Activated CD8-positive, alpha-beta memory T cell treated with anti-CD3 and anti-CD28 coated beads, Interleukin-2, amount 10 ng/mL, durations not matched to agents 7 days and 5 days (primary cell): ENCODE results near the gene REPIN1. TPM values are rescaled to one million over a fixed set of nuclear protein-coding genes. Genes with fewer than 3 reads are reported as not detected.

Source experiments
- ATAC-seq: fragments of 150-1000 bp; cut with Tn5 transposase; one replicate; pipeline ENCODE4 v1.10.0; 2021; ENCODE audit warnings: moderate library complexity
- CTCF ChIA-PET: fragments of 350-600 bp; sonication (Branson Sonifier 250); formaldehyde crosslinking; loops from one replicate; lab custom pipeline; 2021; ENCODE audit warnings: antibody characterized with exemption; lab: Charles Lee
- DNase-seq: peaks from one replicate; pipeline ENCODE4 v3.0.0-alpha.2; 2020
- H3K27ac Mint-ChIP-seq: one replicate; pipeline ENCODE4 v1.8.0; 2021; ENCODE audit warnings: mild to moderate bottlenecking, mixed read lengths
- H3K27me3 Mint-ChIP-seq: one replicate; pipeline ENCODE4 v1.8.0; 2021; ENCODE audit warnings: mixed read lengths
- H3K36me3 Mint-ChIP-seq: one replicate; pipeline ENCODE4 v1.8.0; 2021; ENCODE audit warnings: mild to moderate bottlenecking, mixed read lengths
- H3K4me1 Mint-ChIP-seq: one replicate; pipeline ENCODE4 v1.8.0; 2021; ENCODE audit warnings: mixed read lengths
- H3K4me3 Mint-ChIP-seq: one replicate; pipeline ENCODE4 v1.8.0; 2021; ENCODE audit warnings: mild to moderate bottlenecking, moderate library complexity, mixed read lengths
- H3K9me3 Mint-ChIP-seq: one replicate; pipeline ENCODE4 v1.8.0; 2022; ENCODE audit warnings: low read depth, mixed read lengths
- total RNA-seq, 2 experiments: library from RNA; stranded (reverse); gene quantifications; one replicate each; pipeline ENCODE4 v1.2.3, GENCODE V29; 2021

Gene REPIN1
- total RNA-seq, 2 experiments from 2014 or later: 51.4 to 55.5 TPM

- peaks cover 15% of the 10 kb centered on the region for H3K36me3 Mint-ChIP-seq
- no peak for DNase-seq
- H3K9me3 Mint-ChIP-seq: no peaks in the 10 kb centered on the region
- ATAC-seq: peak; percentile 34
- H3K27ac Mint-ChIP-seq: peak overlapping the region; percentile 94
- peaks cover 36% of the 10 kb centered on the region for H3K4me1 Mint-ChIP-seq
- peak overlapping the region; percentile 97 for H3K4me3 Mint-ChIP-seq
- no peaks in the 10 kb centered on the region for H3K27me3 Mint-ChIP-seq
- CTCF ChIA-PET: interaction anchor here (0.7 to 6.4 kb wide), 9 partner anchors 13 to 109 kb away, joined by 3 to 47 read pairs (median 9); partner anchors contain the start of gene GIMAP7
Measured at GRCh38 chr7:150405584-150406311, 37.1 kb downstream of the REPIN1 start.

- no peak for DNase-seq
- Mint-ChIP-seq H3K9me3 (no peaks in the 10 kb centered on the region), H3K27ac (peak overlapping the region; percentile 94), H3K4me1 (peaks cover 36% of the 10 kb centered on the region), H3K27me3 (no peaks in the 10 kb centered on the region), H3K36me3 (peaks cover 16% of the 10 kb centered on the region), H3K4me3 (peak overlapping the region; percentile 97)
- CTCF ChIA-PET: interaction anchor here (0.7 to 6.4 kb wide), 11 partner anchors 13 to 109 kb away, joined by 3 to 47 read pairs (median 4); partner anchors contain the start of gene GIMAP7
- ATAC-seq: no peak
Measured at GRCh38 chr7:150406312-150406566, 37.6 kb downstream of the REPIN1 start.

GRCh38 chr7:150406567-150407421, 38.2 kb downstream of the REPIN1 start:
- H3K27me3 Mint-ChIP-seq: no peaks in the 10 kb centered on the region
- peak overlapping the region; percentile 94 for H3K27ac Mint-ChIP-seq
- H3K4me3 Mint-ChIP-seq: peak overlapping the region; percentile 97
- ATAC-seq (peak; percentile 57), DNase-seq (peak; percentile 63)
- CTCF ChIA-PET: interaction anchor here (1.1 to 6.4 kb wide), 10 partner anchors 12 to 85 kb away, joined by 3 to 47 read pairs (median 6); no protein-coding TSS in a partner anchor
- H3K36me3 Mint-ChIP-seq: peaks cover 16% of the 10 kb centered on the region
- peaks cover 36% of the 10 kb centered on the region for H3K4me1 Mint-ChIP-seq
- no peaks in the 10 kb centered on the region for H3K9me3 Mint-ChIP-seq

GRCh38 chr7:150407588-150408392, 39.2 kb downstream of the REPIN1 start:
- ATAC-seq (no peak), DNase-seq (no peak)
- Mint-ChIP-seq H3K4me1 (peaks cover 36% of the 10 kb centered on the region), H3K27ac (no peak overlapping the region), H3K9me3 (no peaks in the 10 kb centered on the region), H3K4me3 (no peak overlapping the region), H3K27me3 (no peaks in the 10 kb centered on the region), H3K36me3 (peaks cover 16% of the 10 kb centered on the region)
- CTCF ChIA-PET: interaction anchor here (1.1 to 6.4 kb wide), 6 partner anchors 11 to 52 kb away, joined by 3 to 47 read pairs (median 10); no protein-coding TSS in a partner anchor

GRCh38 chr7:150408393-150409299, 40.0 kb downstream of the REPIN1 start:
- H3K4me1 Mint-ChIP-seq: peaks cover 30% of the 10 kb centered on the region
- no peaks in the 10 kb centered on the region for H3K9me3 Mint-ChIP-seq
- DNase-seq (no peak), ATAC-seq (no peak)
- no peak overlapping the region for H3K4me3 Mint-ChIP-seq
- no peaks in the 10 kb centered on the region for H3K27me3 Mint-ChIP-seq
- CTCF ChIA-PET: interaction anchor here (1.0 kb wide), 1 partner anchor 31 kb away, joined by 3 read pairs; no protein-coding TSS in a partner anchor
- H3K27ac Mint-ChIP-seq: peak overlapping the region; percentile 54
- H3K36me3 Mint-ChIP-seq: peaks cover 16% of the 10 kb centered on the region

- H3K27ac Mint-ChIP-seq: no peak overlapping the region
- H3K36me3 Mint-ChIP-seq: peaks cover 16% of the 10 kb centered on the region
- ATAC-seq (no peak), DNase-seq (no peak)
- H3K27me3 Mint-ChIP-seq: no peaks in the 10 kb centered on the region
- CTCF ChIA-PET: interaction anchor here (1.0 kb wide), 1 partner anchor 31 kb away, joined by 3 read pairs; no protein-coding TSS in a partner anchor
- H3K4me3 Mint-ChIP-seq: no peak overlapping the region
- H3K4me1 Mint-ChIP-seq: peaks cover 23% of the 10 kb centered on the region
- H3K9me3 Mint-ChIP-seq: no peaks in the 10 kb centered on the region
Measured at GRCh38 chr7:150409300-150410030, 40.8 kb downstream of the REPIN1 start.

- ATAC-seq (no peak), DNase-seq (no peak)
- Mint-ChIP-seq H3K9me3 (no peaks in the 10 kb centered on the region), H3K4me1 (peaks cover 21% of the 10 kb centered on the region), H3K36me3 (peaks cover 16% of the 10 kb centered on the region), H3K27me3 (no peaks in the 10 kb centered on the region), H3K27ac (no peak overlapping the region), H3K4me3 (no peak overlapping the region)
- CTCF ChIA-PET: interaction anchor here (1.0 kb wide), 1 partner anchor 32 kb away, joined by 3 read pairs; no protein-coding TSS in a partner anchor
Measured at GRCh38 chr7:150410131-150410530, 41.5 kb downstream of the REPIN1 start.

GRCh38 chr7:150410680-150411346, 42.2 kb downstream of the REPIN1 start:
- H3K36me3 Mint-ChIP-seq: peaks cover 13% of the 10 kb centered on the region
- H3K4me3 Mint-ChIP-seq: no peak overlapping the region
- no peaks in the 10 kb centered on the region for H3K27me3 Mint-ChIP-seq
- ATAC-seq: no peak
- peak overlapping the region; percentile 13 for H3K27ac Mint-ChIP-seq
- DNase-seq: no peak
- CTCF ChIA-PET: no interaction called here
- peaks cover 19% of the 10 kb centered on the region for H3K4me1 Mint-ChIP-seq
- no peaks in the 10 kb centered on the region for H3K9me3 Mint-ChIP-seq

- Mint-ChIP-seq H3K9me3 (no peaks in the 10 kb centered on the region), H3K4me1 (peaks cover 11% of the 10 kb centered on the region), H3K27ac (peak overlapping the region; percentile 3), H3K36me3 (peaks cover 13% of the 10 kb centered on the region), H3K27me3 (no peaks in the 10 kb centered on the region), H3K4me3 (no peak overlapping the region)
- ATAC-seq (no peak), DNase-seq (no peak)
- CTCF ChIA-PET: no interaction called here
Measured at GRCh38 chr7:150411606-150412005, 43.0 kb downstream of the REPIN1 start.

- CTCF ChIA-PET: no interaction called here
Measured at GRCh38 chr7:150412016-150412415, 43.4 kb downstream of the REPIN1 start.

More at GRCh38 chr7:150412016-150412415, 43.4 kb downstream of the REPIN1 start:
- no peak for ATAC-seq
- no peak for DNase-seq
- H3K27ac Mint-ChIP-seq: peak overlapping the region; percentile 3
- peaks cover 8% of the 10 kb centered on the region for H3K4me1 Mint-ChIP-seq
- peaks cover 12% of the 10 kb centered on the region for H3K36me3 Mint-ChIP-seq
- no peak overlapping the region for H3K4me3 Mint-ChIP-seq
- no peaks in the 10 kb centered on the region for H3K27me3 Mint-ChIP-seq
- no peaks in the 10 kb centered on the region for H3K9me3 Mint-ChIP-seq
